Activated CD8-positive, alpha-beta T cell treated with anti-CD3 and anti-CD28 coated beads for 36 hours (primary cell): ENCODE data around the gene NLRP10. TPM values are rescaled to one million over a fixed set of nuclear protein-coding genes. Genes with fewer than 3 reads are reported as not detected.

ENCODE experiments used
- ATAC-seq: fragments of 200-7000 bp; cut with Tn5 transposase; one replicate; pipeline ENCODE4 v1.10.0; 2021; ENCODE audit warnings: mild to moderate bottlenecking, moderate library complexity
- CTCF ChIA-PET: fragments of 350-600 bp; sonication (Branson Sonifier 250); formaldehyde crosslinking; loops from one replicate; lab custom pipeline; 2021; ENCODE audit warnings: antibody characterized with exemption; lab: Charles Lee
- POLR2A ChIA-PET: fragments of 350-600 bp; sonication (Branson Sonifier 250); formaldehyde crosslinking; loops from one replicate; lab custom pipeline; 2021; ENCODE audit warnings: antibody characterized with exemption; lab: Charles Lee
- DNase-seq: peaks from one replicate; pipeline ENCODE4 v3.0.0-alpha.2; 2020
- H3K27ac Mint-ChIP-seq: one replicate; pipeline ENCODE4 v1.8.0; 2021; ENCODE audit warnings: mild to moderate bottlenecking, mixed read lengths
- H3K27me3 Mint-ChIP-seq: one replicate; pipeline ENCODE4 v1.8.0; 2021; ENCODE audit warnings: mixed read lengths
- H3K36me3 Mint-ChIP-seq: one replicate; pipeline ENCODE4 v1.8.0; 2021; ENCODE audit warnings: low read depth, mixed read lengths
- H3K4me1 Mint-ChIP-seq: one replicate; pipeline ENCODE4 v1.8.0; 2021; ENCODE audit warnings: low read depth, mixed read lengths
- H3K4me3 Mint-ChIP-seq: one replicate; pipeline ENCODE4 v1.8.0; 2021; ENCODE audit warnings: mild to moderate bottlenecking, moderate library complexity, mixed read lengths
- H3K9me3 Mint-ChIP-seq: one replicate; pipeline ENCODE4 v1.8.0; 2021; ENCODE audit warnings: mixed read lengths
- intact Hi-C: fragments of 100-400 bp; cut with micrococcal nuclease; formaldehyde crosslinking; loops from one replicate; pipeline ENCODE4 v1.10.0; 2022
- total RNA-seq, 2 experiments: library from RNA; stranded (reverse); gene quantifications; one replicate each; pipeline ENCODE4 v1.2.3, GENCODE V29; 2021
- TF ChIP-seq, protein P1 (sequence below): fragments of 200-600 bp; IDR thresholded peaks from one replicate; pipeline ENCODE4 v1.8.0; 2022; ENCODE audit warnings: antibody characterized with exemption, mild to moderate bottlenecking

NLRP10 gene
- total RNA-seq, 2 experiments from 2014 or later, result not detected

DNA sequence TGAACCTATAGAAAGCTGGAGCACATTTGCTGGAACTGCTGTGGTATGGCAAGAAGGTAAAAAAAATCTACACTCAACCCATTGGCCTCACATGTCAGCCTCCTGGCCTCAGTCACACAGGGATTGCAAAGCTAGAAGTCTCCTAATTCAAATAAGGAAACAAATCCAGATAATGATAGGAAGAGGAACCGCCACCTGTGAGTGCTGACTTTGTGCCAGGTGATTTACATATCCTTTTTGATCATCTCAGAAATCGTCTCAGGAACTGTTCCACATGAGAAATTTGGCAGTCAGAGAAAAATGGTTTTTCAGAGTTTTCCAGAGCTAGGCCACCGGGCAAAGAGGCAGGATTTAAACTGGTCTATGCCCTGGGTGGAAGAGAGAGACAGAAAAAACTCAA, 986 bp downstream of the NLRP10 start:
- Mint-ChIP-seq H3K4me1 (no peaks in the 10 kb centered on the region), H3K27ac (no peak overlapping the region), H3K4me3 (no peak overlapping the region), H3K27me3 (peaks cover 15% of the 10 kb centered on the region), H3K36me3 (no peaks in the 10 kb centered on the region), H3K9me3 (no peaks in the 10 kb centered on the region)
- DNase-seq, result no peak
- ChIA-PET CTCF (no interaction called here), POLR2A (interaction anchor here (0.6 kb wide), 1 partner anchor 25 kb away, joined by 3 read pairs; no protein-coding TSS in a partner anchor)
- ATAC-seq, result no peak
- TF ChIP-seq, protein P1, sequence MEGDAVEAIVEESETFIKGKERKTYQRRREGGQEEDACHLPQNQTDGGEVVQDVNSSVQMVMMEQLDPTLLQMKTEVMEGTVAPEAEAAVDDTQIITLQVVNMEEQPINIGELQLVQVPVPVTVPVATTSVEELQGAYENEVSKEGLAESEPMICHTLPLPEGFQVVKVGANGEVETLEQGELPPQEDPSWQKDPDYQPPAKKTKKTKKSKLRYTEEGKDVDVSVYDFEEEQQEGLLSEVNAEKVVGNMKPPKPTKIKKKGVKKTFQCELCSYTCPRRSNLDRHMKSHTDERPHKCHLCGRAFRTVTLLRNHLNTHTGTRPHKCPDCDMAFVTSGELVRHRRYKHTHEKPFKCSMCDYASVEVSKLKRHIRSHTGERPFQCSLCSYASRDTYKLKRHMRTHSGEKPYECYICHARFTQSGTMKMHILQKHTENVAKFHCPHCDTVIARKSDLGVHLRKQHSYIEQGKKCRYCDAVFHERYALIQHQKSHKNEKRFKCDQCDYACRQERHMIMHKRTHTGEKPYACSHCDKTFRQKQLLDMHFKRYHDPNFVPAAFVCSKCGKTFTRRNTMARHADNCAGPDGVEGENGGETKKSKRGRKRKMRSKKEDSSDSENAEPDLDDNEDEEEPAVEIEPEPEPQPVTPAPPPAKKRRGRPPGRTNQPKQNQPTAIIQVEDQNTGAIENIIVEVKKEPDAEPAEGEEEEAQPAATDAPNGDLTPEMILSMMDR, result no peak
- intact Hi-C loops, result no loop called here

DNA sequence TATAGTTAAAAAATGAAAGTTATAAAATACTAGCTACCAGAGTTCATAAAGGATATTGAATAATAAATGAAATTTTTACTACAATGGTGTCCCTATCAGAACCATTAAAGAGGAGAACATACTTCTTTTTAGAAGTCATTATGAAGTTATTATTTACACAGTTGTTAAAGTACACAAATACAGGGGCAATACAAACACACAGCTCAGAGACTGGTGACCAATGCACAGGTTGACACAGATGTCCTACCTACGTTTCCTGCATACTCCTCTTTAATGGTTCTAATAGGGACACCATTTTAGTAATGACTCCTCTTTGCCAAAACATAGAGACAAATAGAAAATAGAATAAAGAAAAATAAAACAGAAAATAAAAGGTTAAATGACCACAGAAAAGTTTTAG, 10.1 kb downstream of the NLRP10 start:
- Mint-ChIP-seq H3K27ac (no peak overlapping the region), H3K4me1 (no peaks in the 10 kb centered on the region), H3K9me3 (no peaks in the 10 kb centered on the region), H3K27me3 (peaks cover 15% of the 10 kb centered on the region), H3K36me3 (no peaks in the 10 kb centered on the region), H3K4me3 (no peak overlapping the region)
- TF ChIP-seq, protein P1, result no peak
- ATAC-seq (no peak), DNase-seq (no peak)
- intact Hi-C loops, result no loop called here
- ChIA-PET CTCF (no interaction called here), POLR2A (no interaction called here)

DNA sequence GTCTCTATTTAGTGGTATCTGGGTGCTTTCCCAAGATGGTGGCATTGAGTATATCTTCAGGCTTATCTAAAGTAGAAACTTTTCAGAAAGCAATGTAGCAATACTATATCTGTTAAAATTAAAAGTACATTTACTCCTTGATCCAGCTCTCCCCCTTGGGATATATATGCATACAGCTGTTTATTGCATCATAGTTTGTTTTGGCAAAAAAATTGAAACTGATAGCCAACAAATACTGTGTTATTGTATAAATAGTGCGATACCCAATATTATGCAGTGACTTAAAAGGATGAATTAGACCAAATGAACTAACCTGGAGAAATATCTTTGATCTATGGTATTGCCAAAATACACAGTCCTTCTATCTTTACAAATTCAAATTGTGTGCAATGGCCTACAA, 15.3 kb downstream of the NLRP10 start:
- ATAC-seq, result no peak
- TF ChIP-seq, protein P1, result no peak
- ChIA-PET CTCF (no interaction called here), POLR2A (no interaction called here)
- Mint-ChIP-seq H3K9me3 (no peaks in the 10 kb centered on the region), H3K4me1 (no peaks in the 10 kb centered on the region), H3K27me3 (peaks cover 18% of the 10 kb centered on the region), H3K36me3 (no peaks in the 10 kb centered on the region), H3K27ac (no peak overlapping the region), H3K4me3 (no peak overlapping the region)
- intact Hi-C loops, result no loop called here
- DNase-seq, result no peak

DNA sequence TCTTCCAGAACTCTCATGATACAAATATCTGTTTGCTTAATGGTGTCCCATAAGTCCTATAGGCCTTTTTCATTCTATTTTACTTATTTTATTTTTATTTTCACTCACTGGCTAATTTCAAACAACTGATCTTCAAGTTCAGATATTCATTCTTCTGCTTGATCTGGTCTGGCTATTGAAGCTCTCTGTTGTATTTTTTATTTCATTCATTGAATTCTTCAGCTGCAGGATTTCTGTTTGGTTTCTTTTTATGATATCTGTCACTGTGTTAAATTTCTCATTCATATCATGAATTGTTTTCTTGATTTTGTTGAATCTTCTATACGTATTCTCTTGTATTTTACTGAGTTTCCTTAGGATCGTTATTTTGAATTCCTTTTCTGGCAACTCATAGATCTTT, 21.1 kb downstream of the NLRP10 start:
- H3K4me3 Mint-ChIP-seq, result no peak overlapping the region
- no peaks in the 10 kb centered on the region for H3K36me3 Mint-ChIP-seq
- H3K4me1 Mint-ChIP-seq, result no peaks in the 10 kb centered on the region
- intact Hi-C loops, result no loop called here
- TF ChIP-seq, protein P1, result no peak
- DNase-seq, result no peak
- POLR2A ChIA-PET, result no interaction called here
- peaks cover 9% of the 10 kb centered on the region for H3K9me3 Mint-ChIP-seq
- peaks cover 9% of the 10 kb centered on the region for H3K27me3 Mint-ChIP-seq
- ATAC-seq, result no peak
- CTCF ChIA-PET, result no interaction called here
- no peak overlapping the region for H3K27ac Mint-ChIP-seq

DNA sequence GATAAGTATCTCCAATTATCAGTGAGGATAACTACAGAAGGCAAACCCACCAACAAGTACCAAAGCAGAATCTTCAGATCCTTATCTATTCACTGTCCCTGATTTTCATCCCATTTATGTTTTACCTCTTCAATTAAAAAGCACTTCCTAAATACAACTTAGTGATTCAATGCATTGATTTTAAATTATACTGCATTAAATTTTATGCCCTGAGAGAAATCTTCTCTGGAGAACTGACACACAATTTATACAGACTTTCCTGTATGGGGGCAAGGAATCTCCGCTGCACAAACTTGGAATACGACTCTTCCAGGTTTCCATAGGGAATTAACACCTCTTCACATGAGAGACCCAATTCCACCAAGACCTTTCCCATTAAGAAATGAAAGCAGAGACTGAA, 23.6 kb downstream of the NLRP10 start, which contains the start of gene OR10A3:
TSS of gene OR10A3 (minus strand) at position 101 of the 400 bp plus-strand sequence. CDS start 2,188 bp downstream, outside the sequence.
- DNase-seq, result no peak
- H3K27me3 Mint-ChIP-seq, result peaks cover 3% of the 10 kb centered on the region
- no peak within 1 kb of the TSS for H3K27ac Mint-ChIP-seq
- H3K4me1 Mint-ChIP-seq, result no peaks in the 10 kb centered on the region
- ATAC-seq, result no peak
- TF ChIP-seq, protein P1, result no peak
- peaks cover 9% of the 10 kb centered on the region for H3K9me3 Mint-ChIP-seq
- ChIA-PET POLR2A (no interaction called here), CTCF (no interaction called here)
- H3K4me3 Mint-ChIP-seq, result no peak within 1 kb of the TSS
- intact Hi-C loops, result no loop called here
- no peaks in the 10 kb centered on the region for H3K36me3 Mint-ChIP-seq
